ENCODE data around the gene IL22.

Gene IL22, protein sequence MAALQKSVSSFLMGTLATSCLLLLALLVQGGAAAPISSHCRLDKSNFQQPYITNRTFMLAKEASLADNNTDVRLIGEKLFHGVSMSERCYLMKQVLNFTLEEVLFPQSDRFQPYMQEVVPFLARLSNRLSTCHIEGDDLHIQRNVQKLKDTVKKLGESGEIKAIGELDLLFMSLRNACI

DNA sequence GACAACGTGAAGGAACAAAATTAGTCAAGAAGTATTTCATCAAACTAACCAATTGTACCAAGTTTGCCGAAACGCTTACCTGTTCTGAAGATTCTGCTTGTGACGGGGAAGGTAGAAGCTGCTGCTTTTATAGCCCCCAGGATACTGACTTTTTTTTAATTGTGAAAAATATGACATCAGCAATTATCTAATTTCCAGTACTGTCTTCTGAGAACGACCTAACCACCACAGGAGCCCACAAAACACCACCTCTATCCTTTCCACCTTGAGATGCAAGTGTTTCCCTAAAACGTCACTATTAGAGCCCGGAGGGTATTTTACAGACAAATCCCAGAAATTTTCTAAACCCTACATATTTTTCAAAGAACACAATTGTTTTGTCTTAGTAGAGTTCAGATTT, at the start of gene IL22:
Gene IL22 (minus strand): TSS at position 101 of the 400 bp plus-strand sequence. CDS start 156 bp downstream, outside the sequence.
- no peak for DNase-seq (ENCODE audit: low spot score)

DNA sequence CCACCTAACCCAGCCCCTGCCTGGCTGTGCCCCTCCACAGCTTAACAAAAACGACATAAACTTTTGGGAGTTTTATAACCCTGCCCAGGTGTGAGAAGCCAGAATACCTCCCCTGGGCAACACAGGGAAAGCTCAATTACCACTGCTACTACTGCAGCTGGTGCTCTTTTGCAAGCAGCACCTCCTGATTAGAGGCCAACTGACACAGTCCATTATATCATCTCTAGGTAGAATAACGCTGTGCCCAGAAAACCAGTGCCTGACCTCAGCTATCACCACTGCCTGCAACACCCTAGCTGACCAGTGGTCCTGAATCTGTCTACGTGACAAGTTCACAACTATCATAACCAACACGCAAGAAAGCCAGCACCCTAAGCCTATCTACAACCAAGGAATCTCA, 44.5 kb upstream of the IL22 start:
- no peak for DNase-seq (ENCODE audit: low spot score)

DNA sequence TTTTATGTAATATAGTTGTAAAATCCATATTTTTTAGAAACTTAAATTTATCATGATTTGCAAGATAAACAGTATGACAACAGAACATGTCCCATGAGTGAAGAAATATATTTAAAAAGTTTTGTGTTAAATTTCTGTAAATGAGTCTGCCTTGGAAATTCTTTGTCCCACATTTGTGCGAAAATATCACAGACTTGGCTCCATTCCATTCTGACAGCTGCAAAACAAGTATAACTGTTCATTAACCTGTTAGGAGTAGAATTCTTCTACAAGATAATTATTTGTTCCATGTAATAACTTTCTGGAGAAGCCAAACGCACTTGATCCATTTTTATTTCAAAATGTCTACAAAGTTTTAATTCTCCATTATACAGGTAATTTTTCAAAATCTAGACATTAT, 40.8 kb upstream of the IL22 start:
- DNase-seq (ENCODE audit: low spot score) = no peak

DNA sequence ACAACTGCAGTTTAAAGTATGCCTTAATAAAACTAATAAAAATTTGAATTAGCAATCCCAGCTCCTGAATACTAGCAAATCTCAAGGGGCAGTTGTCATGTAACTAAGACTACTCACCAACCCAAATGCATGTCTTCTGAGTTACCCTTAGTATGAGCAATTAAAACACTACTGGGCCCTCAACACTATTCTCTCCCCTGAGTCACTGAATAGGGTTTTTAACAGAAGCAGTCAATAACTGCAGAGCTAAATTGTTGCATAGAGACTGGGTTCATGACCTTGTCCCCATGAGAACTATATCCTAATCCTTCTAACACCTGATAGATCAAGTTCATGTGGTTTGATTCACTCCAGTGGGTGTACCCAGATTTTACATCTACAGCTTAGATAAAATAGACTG, 39.9 kb upstream of the IL22 start:
- no peak for DNase-seq (ENCODE audit: low spot score)

DNA sequence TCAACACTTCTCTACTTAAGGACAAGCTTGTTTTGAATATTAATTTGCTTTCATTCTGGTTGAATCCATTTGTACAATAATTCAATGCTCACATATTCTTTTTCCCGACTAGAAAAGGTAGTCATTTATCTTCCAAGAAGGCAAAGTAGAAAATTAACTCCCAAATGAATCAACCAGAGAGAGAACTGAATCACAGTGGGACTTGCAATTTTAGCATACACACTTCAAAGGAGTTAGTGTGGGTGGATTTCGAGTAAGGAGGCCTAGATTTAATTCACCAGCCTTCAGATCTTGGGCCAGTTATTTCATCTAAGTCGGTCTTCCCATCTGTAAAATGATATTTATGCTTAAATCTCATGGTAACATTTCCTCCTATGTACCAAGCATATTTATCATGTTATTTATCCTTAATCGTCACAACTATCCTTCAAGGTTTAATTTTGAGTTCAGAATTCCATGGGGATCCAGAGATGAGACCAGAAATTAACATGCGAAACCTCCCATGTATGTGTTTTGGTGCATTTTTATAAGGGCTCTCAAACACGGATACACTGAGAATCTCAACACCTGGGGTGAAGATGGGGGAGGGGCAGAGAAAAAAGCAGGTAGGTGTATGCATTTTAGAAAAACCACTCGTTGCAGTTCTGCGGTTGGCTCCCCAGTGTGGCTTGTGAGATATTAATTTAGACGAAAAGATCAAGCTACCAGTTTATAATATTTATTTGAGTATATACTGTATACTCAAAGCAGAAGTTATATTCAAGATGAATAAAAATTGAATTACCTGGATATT, 38.9 kb upstream of the IL22 start:
- no peak for DNase-seq (ENCODE audit: low spot score)

DNA sequence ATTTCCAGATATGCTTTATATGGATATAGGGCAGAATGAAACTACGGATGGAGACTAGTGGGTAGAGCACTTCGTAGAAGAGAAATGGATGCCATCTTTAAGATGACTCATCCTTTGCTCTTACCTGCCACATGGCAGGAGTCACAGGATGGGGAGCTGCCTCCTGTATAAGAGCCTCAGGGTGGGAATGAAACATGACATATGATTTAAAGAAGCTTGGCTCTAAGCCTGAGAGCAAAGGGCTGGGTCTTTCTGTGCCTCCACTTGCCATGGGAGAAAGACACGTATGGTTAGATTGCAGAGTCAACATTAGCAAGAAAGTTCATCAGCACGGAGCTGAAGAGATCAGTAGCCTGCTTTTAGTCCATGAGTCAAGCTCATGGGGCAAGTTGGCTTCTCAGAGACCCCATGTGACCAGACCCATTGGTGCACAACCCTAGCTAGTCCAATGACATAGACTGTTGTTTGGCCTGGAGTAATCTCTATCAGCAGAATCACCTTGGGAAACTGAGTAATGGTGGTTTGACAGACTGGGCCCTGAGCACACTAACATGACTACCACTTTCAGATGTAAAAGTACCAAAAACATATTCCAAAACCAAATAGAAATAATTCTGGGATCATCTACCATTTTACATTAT, 38.1 kb upstream of the IL22 start:
- DNase-seq (ENCODE audit: low spot score) = no peak

DNA sequence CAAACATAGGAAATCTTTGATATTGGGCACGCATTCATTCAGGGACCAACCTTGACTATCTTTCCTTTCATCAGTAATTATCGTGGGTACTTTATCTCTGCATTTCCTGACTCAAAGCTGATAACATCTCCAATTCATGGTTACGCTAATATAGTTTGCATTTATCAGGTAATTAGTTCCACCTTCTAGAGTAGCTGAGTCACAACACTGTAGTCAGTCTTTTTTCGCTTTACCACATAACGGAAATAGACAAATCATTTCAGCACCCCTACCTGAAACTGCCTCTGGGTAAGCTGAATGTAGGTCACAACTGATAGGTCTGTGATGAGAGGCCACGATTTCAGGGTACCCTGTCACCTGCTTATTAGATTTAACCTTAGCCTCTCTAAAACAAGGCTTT, 36.7 kb upstream of the IL22 start:
- no peak for DNase-seq (ENCODE audit: low spot score)

DNA sequence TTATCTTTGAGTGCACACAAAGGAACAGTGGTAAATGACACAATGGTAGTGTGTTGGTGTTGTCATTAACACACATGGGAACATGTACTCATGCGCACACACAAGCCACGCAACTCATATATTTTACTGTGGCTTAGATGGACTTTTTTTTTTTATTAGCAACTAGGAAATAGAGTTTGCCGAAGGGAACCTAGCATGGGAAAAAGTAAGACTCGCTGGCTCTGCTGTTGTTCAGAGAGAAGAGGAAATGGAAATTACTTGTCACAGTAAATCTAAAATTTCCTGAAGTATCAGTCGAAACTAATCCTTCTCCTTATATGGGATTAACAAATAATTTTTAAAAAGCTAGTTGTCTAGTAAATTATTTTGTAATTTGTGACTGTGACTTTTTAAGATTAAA, 33.7 kb upstream of the IL22 start:
- no peak for DNase-seq (ENCODE audit: low spot score)

DNA sequence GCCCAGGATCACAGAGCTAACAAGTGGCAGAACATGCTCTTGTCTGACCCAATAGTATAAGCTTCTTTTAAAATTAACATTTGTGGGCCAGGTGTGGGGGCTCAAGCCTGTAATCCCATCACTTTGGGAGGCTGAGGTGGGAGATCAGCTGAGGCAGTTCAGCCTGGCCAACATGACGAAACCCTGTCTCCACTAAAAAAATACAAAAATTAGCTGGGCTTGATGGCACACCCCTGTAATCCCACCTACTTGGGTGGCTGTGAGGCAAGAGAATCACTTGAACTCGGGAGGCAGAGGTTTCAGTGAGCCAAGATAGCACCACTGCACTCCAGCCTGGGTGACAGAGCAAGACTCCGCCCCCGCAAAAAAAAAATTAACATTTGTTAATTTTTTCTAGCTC, 33.0 kb upstream of the IL22 start:
- no peak for DNase-seq (ENCODE audit: low spot score)

DNA sequence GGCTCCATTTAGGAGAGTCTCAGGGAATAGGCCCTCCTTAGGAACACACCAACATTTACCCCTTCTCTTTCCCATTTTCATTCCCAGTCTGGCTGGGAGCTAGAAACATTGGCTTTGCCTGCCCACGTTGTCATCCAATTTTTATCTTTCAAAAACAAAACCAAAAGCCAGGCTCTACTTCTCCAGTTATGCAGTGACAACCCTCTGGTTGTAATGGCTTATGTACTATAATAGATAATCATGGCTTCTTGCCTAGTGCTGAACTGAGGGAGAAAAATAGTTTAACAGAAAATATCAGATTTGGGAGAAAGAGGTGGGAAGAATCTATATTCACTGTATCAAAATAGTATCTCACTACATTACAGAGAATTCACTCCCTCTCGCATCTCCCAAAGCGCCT, 32.1 kb upstream of the IL22 start:
- no peak for DNase-seq (ENCODE audit: low spot score)

DNA sequence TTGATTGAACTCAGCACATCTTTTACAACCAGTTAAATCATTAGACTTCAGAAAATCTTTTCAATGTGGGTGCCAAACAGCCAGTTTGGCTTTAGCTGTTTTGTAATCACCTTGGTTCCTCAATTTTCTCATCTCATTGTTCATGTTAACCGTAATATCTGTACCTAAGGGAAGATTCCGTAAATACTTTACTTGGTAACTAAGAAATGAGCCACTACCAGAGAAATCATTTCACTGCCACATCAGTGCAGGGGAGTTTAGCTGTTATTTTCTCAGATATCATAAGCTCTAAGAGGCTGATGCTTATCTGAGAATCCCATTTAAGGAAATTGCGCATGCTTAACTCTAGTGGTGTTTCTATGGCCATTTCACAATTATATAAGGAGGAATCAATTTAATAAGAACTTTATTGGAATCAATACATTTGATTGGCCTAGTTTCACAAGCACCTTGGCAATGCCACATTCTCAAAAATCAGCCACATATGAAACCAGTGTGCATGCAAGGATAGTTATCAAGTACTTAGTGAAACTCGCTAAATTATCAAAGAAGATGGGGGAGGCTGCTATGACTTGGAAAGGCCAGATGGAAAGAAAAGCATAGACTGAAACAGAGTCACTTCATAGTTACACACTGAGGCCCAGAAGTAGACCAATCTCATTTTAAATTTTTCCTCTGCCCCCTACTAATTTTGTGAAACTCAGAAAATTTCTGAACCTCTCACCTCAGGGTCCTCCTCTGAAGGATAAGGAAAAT, 28.1 kb upstream of the IL22 start:
- DNase-seq (ENCODE audit: low spot score) = no peak

DNA sequence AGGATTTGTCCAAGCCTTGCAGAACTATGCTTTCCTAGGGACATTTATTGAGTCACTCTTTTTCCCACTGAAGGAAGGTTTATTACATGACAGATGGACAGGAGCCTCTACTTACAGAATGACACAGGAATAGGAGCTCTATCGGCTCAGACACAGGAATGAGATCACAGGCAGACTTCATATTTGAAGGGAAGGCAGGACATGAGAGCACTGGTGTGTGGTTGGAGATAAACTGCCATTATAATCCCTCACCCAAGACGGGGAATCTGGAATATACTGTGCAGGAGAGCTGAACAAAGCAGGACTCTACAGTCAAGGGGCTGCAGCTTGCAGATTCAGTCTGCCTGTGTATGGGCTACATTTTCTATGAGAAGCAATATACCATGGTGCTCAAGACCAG, 26.8 kb upstream of the IL22 start:
- DNase-seq (ENCODE audit: low spot score) = no peak

DNA sequence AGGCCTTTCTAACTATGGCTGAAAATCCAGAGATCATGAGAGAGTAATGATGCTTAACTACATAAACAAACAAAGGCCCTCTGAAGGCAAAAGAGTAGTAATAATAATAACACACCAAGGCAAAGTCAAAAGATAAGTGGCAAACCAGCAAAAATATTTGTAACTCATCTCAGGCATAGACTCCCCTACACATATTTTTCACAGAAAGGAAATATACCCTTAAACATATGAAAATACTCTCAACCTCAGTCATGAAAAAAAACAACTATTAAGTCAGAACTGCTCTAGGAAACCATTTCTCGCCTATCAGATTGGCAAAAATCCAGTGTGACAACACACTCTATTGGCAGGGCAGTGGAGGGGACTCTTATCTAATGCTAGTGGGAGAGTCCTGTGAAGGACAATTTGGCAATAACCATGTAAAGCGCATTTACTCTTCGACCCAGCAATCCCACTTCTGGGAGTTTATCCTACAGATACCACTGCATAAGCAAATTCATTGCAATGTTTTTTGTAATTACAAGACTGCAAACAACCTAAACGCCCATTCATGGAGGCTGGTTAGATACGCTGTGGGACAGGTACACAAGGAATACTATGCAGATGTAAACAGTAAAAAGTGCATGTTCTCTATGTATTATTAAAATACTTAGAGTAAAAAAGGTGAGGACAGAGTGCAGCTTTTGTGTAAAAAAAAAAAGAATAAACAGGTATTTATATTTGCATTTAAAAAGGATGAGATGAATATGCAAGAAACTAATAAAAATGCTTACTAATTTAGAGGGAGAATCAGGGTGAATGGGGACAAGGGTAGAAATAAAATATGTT, 26.0 kb upstream of the IL22 start:
- DNase-seq (ENCODE audit: low spot score) = no peak

DNA sequence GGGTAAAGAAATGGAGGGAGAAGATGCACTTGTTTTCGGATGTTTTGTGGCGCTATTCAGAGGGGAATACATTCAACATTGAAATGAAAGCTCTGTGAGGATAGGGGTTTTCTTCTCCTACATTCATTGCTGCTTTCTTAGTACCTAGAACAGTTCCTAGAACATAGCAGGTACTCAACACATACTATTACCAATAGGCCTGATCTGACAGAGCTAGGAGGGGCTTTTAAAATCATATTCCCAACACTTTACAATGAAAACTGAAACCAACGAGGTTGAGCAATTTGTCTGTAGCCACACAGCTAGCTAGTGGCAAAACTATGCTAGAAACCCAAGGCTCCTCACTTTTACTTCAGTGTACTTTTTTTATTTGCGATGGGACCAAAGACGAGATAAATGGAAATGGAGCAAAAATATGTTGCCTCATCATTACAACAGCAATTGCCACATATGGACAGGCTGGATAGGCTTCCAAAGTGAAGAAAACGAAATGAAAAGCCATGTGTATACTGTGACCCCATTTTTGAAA, 23.1 kb upstream of the IL22 start:
- DNase-seq (ENCODE audit: low spot score) = no peak

DNA sequence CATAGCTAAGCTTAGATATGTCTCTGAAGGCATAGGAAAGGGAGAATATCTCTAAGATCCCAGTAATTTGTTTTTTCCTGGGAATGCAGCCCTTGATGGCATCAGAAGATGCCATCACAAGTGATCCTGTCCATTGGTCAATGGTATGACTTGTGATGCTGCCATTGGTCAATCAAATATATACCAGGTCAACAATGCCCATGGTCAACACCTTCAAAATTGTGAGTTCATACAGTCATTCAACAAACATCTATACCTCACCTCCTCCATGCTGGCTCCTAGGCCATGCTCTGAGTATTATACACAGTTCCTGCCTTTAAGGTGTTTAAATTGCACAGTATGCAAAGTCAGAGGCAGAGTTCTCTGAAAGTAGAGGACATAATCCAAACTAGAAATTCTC, 19.3 kb upstream of the IL22 start:
- no peak for DNase-seq (ENCODE audit: low spot score)

DNA sequence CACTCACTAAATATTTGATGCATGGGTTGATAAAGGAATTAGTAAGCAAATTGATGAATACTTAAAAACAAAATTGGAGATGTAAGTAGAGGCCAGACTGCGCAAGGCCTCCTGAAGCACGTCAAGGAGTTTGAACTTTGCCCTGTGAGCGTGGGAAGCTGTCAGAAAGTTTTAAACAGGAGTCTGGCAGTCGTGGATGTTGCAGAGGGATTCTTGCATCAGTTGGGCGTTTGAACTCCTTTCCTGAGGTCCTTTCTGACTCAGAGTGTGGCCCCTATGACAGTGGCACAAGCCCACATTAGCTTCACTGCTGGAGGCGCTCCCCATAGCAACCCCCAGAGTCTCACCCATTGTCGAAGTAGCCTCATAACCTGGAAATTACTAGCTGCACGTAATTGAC, 17.9 kb upstream of the IL22 start:
- no peak for DNase-seq (ENCODE audit: low spot score)

DNA sequence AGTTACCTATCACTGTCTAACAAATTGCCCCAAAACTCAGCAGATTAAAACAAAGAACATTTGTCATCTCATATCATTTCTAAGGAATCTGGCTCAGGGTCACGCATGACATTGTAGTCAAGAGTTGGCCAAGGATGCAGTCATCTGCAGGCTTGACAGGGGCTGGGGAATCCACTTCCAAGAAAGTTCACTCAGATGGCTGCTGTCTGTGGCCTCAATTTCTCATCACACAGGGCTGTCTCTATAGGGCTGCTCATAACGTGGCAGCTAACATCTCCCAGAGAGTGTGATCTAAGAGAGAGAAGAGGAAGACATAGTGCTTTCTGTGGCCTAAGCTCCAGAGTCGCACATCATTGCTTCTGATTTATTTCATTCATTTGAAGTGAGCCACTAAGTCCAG, 17.0 kb upstream of the IL22 start:
- DNase-seq (ENCODE audit: low spot score) = no peak

DNA sequence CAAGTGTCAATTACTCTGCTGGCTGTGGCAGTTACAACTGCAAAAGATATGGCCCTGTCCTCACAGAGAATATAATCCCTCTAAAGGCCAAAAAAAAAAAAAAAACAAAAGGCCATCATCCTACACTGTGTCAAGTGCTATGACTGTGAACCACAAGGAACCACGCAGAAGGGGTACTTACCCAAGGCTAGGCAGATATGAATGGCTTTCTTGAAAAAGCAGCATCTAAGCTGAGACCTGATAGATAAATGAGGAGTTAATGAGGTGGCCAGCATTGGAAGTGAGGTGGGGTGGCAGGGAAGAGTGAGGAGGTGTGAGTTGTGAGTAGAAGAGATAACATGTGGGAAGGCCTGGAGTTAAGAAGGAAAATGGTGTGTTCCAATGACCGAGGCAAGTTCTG, 16.4 kb upstream of the IL22 start:
- DNase-seq (ENCODE audit: low spot score) = no peak

DNA sequence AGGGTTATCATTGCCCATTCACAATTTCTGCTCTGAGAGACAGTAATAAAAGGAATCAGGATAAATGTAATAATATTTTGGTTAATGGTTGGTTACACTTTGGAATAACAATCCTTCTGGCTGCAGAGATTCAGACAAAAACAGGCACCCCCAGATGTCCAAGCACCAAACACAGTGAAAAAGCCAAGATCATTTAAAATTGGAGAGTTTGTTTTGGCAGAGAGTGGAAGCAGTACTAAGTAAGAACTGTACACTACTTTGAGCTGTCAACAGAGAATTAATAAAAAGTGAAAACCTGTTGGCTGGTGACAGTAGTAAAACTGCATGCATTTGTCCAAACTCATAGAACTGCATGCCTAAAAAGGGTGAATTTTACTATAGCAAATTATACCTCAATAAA, 15.6 kb upstream of the IL22 start:
- DNase-seq (ENCODE audit: low spot score) = no peak

DNA sequence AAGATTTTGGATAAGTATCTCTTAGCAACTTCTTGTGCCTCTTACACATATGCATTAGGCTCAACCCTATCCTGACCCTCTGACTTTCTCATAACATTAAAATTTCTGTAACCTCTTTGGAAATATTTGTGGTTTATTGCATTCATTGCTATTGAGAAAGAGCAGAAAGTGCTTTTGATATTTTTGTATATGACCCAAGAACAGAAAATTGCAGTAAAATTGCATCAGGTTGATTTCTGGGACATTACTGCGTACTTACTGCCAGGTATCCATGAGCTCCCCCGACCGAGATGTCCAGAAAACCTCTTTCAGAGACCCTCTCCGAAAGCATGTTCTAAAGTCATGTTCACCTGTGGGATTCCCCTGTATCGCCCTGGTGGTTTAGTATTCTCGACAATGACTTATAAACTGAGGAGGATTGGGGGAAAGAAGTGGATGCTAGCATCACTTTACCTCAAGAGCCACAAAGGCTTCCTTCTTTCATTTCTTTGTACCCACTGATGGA, 14.5 kb upstream of the IL22 start:
- DNase-seq (ENCODE audit: low spot score) = no peak

DNA sequence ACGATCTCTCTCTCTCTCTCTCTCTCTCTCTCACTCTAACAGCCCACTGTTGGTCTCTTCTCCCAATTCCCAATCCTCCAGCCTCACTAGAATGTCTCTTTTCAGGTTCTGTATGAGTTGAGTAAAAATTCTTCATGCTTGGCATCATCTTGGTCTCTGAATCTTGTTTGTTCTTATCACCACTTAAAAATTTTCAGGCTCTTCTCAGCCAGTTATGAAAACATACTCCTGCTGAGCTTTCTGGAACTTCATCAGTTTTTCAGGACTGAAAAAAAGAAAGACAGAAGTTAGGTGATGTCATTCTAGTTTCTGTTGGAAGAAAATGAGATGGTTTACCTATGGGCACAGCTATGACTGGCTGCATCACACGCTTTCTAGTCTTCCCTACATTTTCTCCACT, 11.5 kb upstream of the IL22 start:
- no peak for DNase-seq (ENCODE audit: low spot score)

Measured in cerebellar cortex (tissue), 1 donor.